Measurements from ENCODE around the gene PROK2. TPM values are rescaled to one million over a fixed set of nuclear protein-coding genes. Genes with fewer than 3 reads are reported as not detected.

The PROK2 gene
- total RNA-seq, 1 experiment from 2014 or later, result not detected

DNA sequence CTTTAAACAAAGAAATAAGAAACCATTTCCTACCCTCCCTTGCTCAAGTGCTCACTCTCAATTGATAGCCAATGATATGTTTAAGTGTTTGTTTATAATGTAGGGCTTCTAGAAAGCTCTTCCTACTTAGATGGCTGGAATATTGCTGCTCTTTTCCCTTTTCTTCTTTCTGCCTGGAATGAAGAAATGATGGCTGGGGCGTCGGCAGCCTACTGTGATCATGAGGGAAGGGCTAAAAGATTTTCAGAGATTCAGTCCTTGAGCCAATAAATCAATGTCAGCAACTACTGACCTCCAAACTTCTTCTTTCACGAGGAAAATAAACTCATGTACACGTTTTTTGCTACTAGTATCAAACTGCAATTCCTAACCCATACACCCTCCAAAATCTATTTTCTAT is 33.3 kb downstream of the PROK2 start:
- Histone ChIP-seq H3K79me2 (ENCODE audit: low read length) (no peaks in the 10 kb centered on the region), H2AFZ (ENCODE audit: low read length) (no peak overlapping the region), H4K20me1 (ENCODE audit: low read length) (no peaks in the 10 kb centered on the region), H3K9ac (ENCODE audit: low read length) (no peak overlapping the region), H3K4me2 (ENCODE audit: low read length) (no peak overlapping the region), H3K4me3 (ENCODE audit: low read length) (no peak overlapping the region), H3K4me1 (ENCODE audit: insufficient read depth, low read length) (no peaks in the 10 kb centered on the region), H3K27me3 (ENCODE audit: low read length) (peaks cover 67% of the 10 kb centered on the region), H3K36me3 (ENCODE audit: low read depth, low read length) (no peaks in the 10 kb centered on the region), H3K9me3 (ENCODE audit: low read length) (no peaks in the 10 kb centered on the region), H3K27ac (ENCODE audit: low read length) (no peak overlapping the region), H3F3A (ENCODE audit: low read length, unreplicated experiment) (no peaks in the 10 kb centered on the region), H3K9me2 (replicated peaks; ENCODE audit: low read length) (no peaks in the 10 kb centered on the region)
- intact Hi-C loops (cut with micrococcal nuclease), result no loop called here
- ChIA-PET POLR2A (ENCODE audit: unreplicated experiment) (no interaction called here), CTCF (no interaction called here)
- ATAC-seq, result no peak
- DNase-seq, result no peak
- no TSS peak for BruUV-seq (replicated peaks)
- TF ChIP-seq, protein P1, sequence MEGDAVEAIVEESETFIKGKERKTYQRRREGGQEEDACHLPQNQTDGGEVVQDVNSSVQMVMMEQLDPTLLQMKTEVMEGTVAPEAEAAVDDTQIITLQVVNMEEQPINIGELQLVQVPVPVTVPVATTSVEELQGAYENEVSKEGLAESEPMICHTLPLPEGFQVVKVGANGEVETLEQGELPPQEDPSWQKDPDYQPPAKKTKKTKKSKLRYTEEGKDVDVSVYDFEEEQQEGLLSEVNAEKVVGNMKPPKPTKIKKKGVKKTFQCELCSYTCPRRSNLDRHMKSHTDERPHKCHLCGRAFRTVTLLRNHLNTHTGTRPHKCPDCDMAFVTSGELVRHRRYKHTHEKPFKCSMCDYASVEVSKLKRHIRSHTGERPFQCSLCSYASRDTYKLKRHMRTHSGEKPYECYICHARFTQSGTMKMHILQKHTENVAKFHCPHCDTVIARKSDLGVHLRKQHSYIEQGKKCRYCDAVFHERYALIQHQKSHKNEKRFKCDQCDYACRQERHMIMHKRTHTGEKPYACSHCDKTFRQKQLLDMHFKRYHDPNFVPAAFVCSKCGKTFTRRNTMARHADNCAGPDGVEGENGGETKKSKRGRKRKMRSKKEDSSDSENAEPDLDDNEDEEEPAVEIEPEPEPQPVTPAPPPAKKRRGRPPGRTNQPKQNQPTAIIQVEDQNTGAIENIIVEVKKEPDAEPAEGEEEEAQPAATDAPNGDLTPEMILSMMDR (conservative IDR thresholded peaks at IDR 0.05; ENCODE audit: low read depth, low read length), result no peak
- no peak for TF ChIP-seq EZH2phosphoT487 (IDR thresholded peaks at IDR 0.05; ENCODE audit: borderline replicate concordance, low read length)

- CTCF ChIA-PET, result interaction anchor here (0.6 kb wide), 1 partner anchor 366 kb away, joined by 6 read pairs; no protein-coding TSS in a partner anchor
- peaks cover 25% of the 10 kb centered on the region for H3K27me3 ChIP-seq (ENCODE audit: low read length)
- H3K36me3 ChIP-seq (ENCODE audit: low read depth, low read length), result 0 out of 2 replicates have a peak, but pooled peaks cover 2% of the 10 kb centered on the region
- no TSS peak for BruUV-seq (replicated peaks)
- peaks cover 8% of the 10 kb centered on the region; the same call in 1 of the 2 replicates for H3K9me3 ChIP-seq (ENCODE audit: low read length)
- H3K4me2 ChIP-seq (ENCODE audit: low read length), result no peak overlapping the region
- no peaks in the 10 kb centered on the region for H4K20me1 ChIP-seq (ENCODE audit: low read length)
- H3K27ac ChIP-seq (ENCODE audit: low read length), result no peak overlapping the region
- no peaks in the 10 kb centered on the region for H3K4me1 ChIP-seq (ENCODE audit: insufficient read depth, low read length)
- H3F3A ChIP-seq (ENCODE audit: low read length, unreplicated experiment), result no peaks in the 10 kb centered on the region
- DNase-seq, result no peak
- H3K4me3 ChIP-seq (ENCODE audit: low read length), result no peak overlapping the region
- H3K9ac ChIP-seq (ENCODE audit: low read length), result no peak overlapping the region
- no peaks in the 10 kb centered on the region for H3K79me2 ChIP-seq (ENCODE audit: low read length)
- TF ChIP-seq EZH2phosphoT487 (IDR thresholded peaks at IDR 0.05; ENCODE audit: borderline replicate concordance, low read length) (no peak), EZH2 (IDR thresholded peaks at IDR 0.05; ENCODE audit: low read length, unreplicated experiment) (no peak)
- TF ChIP-seq, protein P1 (conservative IDR thresholded peaks at IDR 0.05; ENCODE audit: low read depth, low read length), result no peak
- intact Hi-C loops (cut with micrococcal nuclease), result no loop called here
- POLR2A ChIA-PET (ENCODE audit: unreplicated experiment), result no interaction called here
- no peaks in the 10 kb centered on the region for H3K9me2 ChIP-seq (replicated peaks; ENCODE audit: low read length)
- ATAC-seq, result no peak
- no peak overlapping the region for H2AFZ ChIP-seq (ENCODE audit: low read length)
These were observed 40.2 kb downstream of the PROK2 start for GRCh38 chr3:71744738-71745137.

- ChIA-PET CTCF (no interaction called here), POLR2A (ENCODE audit: unreplicated experiment) (no interaction called here)
- ATAC-seq, result no peak
- H3K4me2 ChIP-seq (ENCODE audit: low read length), result no peak overlapping the region
- no peak overlapping the region for H3K4me3 ChIP-seq (ENCODE audit: low read length)
- no peaks in the 10 kb centered on the region for H3K79me2 ChIP-seq (ENCODE audit: low read length)
- H3K9ac ChIP-seq (ENCODE audit: low read length), result no peak overlapping the region
- H3F3A ChIP-seq (ENCODE audit: low read length, unreplicated experiment), result no peaks in the 10 kb centered on the region
- H2AFZ ChIP-seq (ENCODE audit: low read length), result no peak overlapping the region
- H3K27ac ChIP-seq (ENCODE audit: low read length), result no peak overlapping the region
- intact Hi-C loops (cut with micrococcal nuclease), result no loop called here
- no peaks in the 10 kb centered on the region for H3K9me2 ChIP-seq (replicated peaks; ENCODE audit: low read length)
- H3K27me3 ChIP-seq (ENCODE audit: low read length), result peaks cover 17% of the 10 kb centered on the region
- no peaks in the 10 kb centered on the region for H4K20me1 ChIP-seq (ENCODE audit: low read length)
- 0 out of 2 replicates have a peak, but pooled peaks cover 2% of the 10 kb centered on the region for H3K36me3 ChIP-seq (ENCODE audit: low read depth, low read length)
- H3K4me1 ChIP-seq (ENCODE audit: insufficient read depth, low read length), result no peaks in the 10 kb centered on the region
- TF ChIP-seq EZH2 (IDR thresholded peaks at IDR 0.05; ENCODE audit: low read length, unreplicated experiment), result no peak
- no peak for DNase-seq
- H3K9me3 ChIP-seq (ENCODE audit: low read length), result peaks cover 8% of the 10 kb centered on the region; the same call in 1 of the 2 replicates
- BruUV-seq (replicated peaks), result no TSS peak
These were observed 42.3 kb downstream of the PROK2 start for GRCh38 chr3:71742621-71743020.

All from PC-3 (cell line).